ENCODE data around the gene INPP5A.

The INPP5A gene

DNA sequence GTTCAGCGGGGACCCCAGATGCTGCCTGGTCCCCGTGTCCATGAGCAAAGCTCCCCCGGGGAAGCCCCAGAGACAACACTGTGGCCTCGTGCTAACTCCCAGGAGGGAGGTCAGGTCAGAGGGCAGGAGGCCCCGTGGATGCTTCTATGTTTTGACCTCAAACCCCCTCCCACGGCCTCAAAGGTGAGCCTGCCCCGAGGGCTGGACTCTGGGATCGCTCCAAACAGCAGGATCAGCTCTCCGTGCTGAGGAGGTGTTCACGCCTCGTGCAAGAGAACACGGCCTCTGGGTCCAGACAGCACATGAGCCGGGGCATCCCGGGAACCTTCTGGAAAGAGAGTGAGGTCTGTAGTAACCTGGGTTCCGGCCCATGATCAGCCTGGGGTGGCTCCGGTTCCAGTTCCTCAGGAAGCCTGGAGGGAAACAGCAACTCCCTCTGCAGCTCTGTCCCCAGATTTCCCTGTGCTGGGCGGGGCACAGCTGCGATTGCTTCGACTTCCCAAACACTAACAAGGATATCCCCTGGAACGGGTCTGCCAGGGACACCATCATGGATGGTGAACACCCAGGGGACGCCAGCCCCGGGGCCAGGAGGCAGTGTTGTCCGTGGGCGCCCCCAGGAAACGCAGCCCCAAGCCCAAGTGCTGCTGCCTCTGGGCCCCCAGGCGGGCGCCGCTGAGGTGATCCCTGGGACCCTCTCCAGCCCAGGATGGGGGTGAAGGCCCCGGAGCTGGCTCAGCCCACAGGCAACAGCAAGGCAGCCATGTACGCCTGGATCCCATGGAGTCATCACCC, 18.0 kb upstream of the INPP5A start:
- DNase-seq = no peak

DNA sequence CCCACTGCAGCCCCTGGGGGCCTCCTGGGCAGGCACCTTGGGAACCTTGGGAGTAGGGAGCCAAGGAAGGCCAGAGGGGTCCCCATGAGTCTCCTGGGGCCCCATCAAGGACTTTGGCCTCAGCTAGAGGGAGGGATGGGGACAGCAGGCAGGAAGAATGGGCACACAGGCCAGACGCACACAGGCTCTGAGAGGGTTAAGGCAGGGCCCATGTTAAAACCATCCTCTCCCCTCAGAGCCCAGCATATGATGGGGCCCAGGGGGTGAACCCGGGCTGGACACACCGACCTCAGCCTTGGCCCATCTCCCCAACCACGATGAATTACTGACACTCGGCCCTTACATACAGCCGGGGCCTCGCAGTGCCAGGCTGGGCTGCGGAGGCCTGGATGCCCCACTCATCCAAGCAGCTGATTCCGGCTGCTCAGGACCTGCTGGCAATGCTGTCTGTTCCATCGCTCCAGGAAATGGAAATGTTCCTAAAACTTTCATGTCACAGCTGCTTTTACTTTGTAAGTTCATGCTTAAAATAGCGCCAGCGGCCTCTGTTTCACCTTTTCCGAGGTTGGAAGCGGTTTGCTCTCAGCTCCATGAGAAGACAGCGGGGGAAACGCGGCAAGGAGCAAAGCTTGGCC, 17.3 kb upstream of the INPP5A start:
- no peak for DNase-seq

DNA sequence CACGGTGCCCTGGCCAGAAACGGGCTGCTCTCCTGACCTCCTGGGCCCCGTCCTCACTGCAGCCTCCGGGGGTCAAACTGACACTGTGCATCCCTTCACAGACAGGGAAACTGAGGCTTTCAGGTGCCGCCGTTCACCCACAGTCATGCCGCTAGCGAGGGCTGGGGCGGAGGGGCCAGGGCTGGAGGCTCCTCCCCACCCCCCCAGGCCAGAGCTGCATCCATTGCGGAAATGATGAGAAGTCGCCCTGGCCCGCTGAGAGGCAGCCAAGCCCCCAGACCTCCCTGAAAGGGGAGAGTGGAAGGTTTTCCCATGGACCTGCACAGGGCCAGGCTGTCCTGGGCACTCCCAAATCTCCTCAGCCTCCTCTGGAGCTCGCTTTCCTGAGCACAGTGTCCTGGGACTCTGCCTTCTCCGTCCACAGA, 16.5 kb upstream of the INPP5A start:
- no peak for DNase-seq

DNA sequence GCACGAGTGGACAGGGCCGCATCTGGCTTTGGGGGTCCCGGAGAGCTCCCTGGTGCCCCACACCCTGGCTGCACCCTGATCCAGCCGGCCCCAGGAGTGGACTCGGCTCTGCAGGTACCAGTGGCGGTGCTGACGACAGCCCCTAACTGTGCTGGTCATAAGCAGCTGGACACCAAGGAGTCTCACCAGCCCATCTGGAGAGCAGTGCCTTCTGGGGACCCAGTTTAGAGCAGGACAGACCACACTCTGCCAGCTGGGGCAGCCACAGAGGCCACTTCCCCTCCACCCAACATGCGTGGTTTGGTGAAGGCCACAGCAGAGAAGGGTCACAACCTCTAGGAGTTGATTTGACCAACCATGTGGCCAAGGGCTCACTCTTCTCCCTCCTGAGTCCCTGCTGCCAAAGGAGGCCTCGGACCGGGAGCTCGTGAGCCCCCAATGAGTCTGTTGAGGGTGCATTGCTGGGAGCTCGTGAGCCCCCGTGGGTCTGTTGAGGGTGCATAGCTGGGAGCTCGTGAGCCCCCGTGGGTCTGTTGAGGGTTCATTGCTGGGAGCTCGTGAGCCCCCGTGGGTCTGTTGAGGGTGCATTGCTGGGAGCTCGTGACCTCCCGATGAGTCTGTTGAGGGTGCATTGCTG, 16.0 kb upstream of the INPP5A start:
- DNase-seq = no peak

DNA sequence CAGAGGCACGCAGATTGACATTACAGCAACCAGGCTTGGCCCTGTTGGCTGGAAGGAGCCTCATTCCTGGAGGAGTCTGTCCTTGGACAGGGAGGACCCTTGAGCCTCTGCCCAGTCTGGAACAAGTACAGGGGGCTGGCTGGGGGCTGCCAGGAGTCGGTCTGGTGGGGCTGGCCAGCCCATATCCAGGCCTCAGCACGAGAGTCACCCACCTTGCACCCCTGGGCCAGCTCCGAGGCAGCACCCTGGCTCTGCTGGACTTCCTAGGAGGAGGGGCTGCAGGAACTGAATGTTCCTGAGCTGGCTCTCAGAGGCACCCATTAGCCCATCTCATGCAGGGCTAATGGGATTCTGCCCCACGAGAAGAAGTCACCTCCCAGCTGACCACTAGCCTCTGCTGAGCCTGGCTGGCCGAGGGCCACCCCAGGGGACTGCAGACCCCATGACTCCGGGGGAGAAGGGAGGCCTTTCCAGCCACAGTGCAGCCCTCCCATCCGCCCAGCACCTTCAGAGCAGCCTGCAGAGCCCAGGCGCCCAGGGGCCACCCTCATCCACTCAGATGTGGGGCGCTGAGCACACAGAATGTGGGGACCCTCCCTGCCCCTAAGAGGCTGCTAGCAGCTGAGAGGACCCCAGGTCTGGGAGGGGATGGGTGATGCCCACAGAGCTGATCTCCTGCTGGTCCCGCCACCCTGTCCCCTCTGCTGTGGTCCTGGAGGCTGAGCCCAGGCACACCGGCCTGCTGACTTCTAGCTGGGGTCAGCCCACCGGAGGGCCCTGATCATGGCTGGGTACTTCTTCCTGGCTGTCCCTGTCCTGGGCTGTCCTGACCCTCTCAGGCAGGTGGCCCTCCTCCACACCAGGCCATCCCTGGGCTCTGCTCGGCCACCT, 14.8 kb upstream of the INPP5A start:
- no peak for DNase-seq

DNA sequence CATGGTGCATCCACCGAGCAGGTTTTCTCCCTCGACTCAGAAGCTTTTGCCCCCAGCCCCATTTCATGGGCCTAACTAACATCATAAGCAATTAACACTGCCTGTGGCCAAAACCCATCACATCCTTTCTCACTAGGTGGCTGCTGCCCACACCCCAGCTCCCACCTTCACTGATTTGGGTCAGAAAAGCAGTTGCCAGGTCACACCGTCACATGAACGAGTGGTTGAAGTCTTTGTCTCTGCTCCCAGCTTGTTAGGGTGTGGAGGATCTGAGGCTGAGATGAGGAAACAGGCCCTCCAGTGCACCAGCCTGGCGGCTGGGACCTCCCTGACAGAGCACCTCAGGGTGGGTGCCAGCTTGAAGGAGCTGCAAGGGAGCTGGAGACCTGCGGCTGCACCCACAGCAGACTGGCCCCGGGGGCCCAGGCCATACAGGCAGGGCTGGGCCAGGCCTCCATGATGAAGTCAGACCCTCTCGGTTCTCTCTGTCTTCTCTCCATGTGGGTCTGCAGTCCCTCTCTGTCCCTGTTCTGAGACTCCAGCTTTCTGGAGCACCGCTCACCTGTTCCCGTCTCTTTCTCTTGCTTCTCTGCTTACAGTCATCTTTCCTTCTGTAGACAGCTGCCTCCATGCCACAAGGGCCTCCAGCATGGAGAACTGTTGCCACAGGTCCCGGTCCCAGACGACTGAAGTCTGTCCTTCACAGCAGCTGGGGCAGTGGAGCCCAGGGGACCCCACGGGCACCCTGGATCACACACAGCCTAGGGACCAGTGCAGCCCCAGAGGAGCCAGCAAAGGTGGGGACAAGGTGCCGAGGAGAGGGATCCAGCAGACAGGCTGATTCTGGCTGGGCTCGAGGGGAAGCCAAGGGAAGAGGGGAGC, 13.8 kb upstream of the INPP5A start:
- no peak for DNase-seq

DNA sequence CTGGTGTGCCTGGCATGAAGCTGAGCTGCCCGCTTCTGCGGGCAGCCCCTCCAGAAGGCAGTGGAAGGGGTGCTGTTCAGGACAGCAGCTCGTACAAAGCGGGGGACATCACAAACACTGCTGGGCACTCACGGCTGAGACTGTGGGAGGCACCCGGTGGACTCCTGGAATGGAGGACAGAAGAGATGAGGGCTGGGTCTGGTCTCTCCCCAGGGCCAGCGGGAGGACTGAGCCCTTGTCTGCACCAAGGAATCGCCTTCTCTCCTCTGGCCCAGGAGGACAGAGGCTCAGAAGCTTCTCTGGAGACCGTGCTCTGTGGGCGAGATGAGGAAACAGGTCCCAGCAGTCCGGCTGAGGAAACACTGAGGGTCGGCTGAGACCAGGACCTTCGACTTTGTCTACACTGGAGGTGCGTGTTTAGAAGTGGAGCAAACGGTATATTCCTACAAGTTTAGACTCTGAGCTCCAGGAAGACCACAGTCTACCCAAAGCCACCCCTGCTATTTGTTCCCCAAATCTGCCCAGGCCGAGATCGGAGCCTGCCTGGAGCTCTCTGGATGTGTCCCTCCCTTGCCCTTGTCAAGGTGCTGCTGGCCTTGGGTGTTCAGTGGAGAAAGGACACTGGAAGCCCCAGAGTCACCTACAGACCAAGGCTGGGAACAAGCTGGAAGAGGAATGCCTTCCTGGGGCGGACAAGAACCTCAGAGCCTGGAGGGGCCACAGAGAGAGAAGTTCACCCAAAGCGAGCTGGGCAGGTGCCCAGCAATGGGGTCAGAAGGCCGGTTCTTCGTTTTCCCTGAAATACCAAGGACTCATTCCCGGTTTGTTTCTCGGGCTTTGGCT, 12.9 kb upstream of the INPP5A start:
- DNase-seq = no peak

DNA sequence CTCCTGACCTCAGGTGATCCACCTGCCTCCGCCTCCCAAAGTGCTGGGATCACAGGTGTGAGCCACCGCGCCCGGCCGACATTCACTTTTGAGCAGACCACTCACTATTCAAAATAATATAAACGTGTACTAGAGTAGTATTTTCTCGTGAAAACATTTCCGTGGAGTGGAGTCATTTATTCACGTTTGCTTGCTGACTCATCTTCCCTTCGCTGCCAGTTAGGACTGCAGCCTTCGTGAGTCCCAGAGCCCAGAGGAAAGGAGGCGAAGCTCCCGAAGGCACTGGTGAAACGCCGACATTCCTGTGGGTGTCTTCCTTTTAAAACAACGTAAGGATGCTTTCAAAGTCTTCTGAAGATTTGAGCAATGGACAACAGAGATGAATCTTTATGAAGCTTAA, 10.9 kb upstream of the INPP5A start:
- no peak for DNase-seq

DNA sequence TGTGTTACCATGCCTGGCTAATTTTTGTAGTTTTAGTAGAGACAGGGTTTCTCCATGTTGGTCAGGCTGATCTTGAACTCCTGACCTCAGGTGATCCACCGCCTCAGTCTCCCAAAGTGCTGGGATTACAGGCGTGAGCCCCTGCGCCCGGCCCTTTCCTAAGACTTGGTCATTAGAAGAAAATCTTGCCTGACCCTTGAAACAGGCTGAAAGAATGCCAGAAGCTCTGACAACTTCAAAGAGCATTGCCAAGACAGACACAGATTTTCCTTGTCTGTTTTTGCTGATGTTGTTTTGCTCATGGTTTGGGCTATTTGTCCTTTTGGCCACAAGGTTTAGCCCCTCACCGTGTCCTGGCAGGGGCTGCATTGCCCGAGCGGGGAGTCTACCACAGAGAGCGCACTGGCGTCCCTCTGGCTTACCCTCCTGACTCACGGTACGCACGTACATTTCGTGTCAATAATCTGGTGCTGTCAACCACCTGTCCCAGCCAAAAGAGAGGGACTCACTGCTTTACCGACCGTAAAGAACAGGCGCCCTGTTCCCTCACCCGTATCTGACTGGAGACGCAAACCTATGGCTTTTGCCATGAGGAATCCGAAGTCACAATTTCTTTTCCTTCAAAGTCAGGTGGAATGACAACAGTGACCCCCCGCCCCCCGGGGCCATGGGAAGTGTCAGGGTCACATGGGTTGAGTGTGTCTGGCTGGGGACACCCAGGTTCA, 10.1 kb upstream of the INPP5A start:
- no peak for DNase-seq

DNA sequence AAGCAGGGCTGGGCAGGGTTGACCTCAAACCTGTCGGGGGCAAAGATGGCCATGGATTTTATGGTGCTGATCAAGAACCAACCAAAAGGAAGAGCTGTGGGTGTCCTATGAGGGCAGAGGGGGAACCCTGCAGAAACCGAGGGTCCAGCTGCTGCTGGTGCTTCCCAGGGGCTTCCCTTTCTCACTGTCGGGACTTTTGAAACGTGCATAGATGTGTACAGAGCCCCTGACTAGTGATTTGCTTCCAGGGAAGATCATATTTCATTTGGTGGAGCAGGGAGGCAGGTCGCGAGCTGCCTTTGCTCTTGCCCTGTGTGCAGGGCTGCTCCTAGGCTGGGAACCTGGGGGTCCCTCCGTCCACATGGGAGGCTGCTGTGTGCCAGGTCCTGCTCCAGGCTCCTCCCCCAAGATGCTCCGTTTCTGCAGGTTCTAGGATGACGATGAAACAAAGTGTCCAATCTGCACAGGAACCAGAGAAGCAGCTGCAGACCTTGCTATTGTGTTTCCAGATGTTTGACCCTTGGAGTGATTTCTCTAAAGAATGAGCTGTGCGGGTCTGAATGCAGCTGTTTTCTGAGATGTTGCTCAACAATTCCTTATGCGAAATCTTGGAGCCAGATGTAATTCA, 9.4 kb upstream of the INPP5A start:
- no peak for DNase-seq

DNA sequence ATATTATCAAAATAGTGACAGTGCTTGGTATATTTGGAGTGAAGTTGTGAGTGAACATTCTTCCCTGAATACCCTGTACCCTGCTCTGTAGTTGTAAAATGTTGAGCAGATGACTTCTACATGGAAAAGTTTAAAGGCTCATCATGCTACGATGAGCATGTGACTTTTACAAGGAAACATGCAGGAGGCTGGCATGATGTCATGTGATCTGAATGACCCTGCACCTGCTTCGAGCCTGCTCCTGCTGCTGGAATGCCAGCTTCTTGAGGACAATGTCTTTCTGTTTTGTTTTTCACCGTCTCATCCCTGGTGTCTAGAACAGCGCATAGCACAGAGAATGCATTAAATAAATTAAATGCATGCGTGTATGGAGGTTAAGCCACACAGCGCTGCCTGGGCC, 5.4 kb upstream of the INPP5A start:
- DNase-seq = no peak

DNA sequence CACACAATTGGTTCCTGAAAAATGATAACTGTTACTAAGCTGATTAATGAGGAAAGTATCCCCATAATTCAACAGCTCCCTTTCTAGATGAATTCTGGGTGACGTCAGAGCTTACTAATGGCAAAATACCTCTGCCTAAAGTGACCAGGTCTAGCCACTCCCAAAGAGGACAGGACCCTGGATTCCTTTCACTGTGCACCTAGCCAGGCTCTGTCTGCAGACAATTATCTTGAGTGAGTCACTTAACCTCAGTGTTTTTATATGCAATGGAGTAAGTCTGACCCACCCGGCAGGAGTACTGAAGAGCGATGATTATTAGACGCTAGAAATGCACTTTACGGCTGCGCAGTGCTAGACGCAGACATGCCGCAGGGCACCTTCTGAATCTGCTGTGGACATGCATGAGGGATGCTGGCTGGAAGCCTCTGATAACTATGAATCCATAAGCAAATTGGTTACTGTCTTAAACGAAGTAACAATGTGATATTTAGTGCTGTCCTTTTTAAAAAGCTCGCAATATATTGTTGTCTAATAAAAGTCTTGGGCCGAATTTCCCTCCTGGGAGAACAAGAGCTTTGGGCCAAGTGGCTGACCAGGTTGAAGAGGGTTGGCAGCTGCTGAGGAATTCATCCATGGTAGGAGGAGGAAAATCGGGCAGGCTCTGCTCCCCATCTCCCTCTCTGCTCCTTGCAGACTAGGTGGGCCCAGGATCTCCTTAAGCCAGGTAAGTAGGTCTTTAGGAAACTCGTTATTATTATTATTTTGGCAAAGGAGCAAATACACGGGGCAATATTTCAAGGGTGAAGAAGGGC, 4.6 kb upstream of the INPP5A start:
- no peak for DNase-seq

DNA sequence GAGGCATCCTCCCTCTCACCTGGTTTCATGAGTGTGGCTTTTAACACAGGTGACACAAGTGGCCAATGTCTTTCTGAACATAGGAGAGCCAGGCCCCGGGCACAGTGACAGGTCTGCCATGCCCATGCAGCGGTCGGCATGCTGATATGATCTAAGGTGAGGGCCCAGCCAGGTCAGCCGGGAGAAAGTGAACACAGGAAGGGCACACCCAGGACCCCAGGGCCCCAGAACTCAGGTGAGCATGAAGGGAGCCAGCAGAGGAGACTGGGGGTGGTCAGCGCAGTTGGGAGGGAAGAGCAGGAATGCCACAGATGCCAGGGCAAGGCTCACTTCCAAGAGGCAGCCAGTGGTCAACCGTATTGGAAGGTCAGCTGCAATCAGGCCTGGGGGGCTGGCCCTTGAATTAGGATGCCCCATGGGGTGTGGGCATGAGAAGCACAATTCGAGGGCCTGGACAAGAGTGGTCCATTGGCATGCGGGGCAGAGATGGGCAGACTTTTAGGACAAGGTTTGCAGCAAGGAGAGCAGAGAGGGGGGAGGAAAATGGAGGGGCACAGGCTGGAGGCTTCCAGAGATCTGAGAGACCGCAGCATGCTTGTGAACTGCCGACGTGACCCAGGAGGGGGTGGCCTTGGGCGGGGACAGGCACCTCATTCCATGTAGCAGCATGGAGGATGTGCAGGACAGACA, 3.9 kb upstream of the INPP5A start:
- DNase-seq = no peak

DNA sequence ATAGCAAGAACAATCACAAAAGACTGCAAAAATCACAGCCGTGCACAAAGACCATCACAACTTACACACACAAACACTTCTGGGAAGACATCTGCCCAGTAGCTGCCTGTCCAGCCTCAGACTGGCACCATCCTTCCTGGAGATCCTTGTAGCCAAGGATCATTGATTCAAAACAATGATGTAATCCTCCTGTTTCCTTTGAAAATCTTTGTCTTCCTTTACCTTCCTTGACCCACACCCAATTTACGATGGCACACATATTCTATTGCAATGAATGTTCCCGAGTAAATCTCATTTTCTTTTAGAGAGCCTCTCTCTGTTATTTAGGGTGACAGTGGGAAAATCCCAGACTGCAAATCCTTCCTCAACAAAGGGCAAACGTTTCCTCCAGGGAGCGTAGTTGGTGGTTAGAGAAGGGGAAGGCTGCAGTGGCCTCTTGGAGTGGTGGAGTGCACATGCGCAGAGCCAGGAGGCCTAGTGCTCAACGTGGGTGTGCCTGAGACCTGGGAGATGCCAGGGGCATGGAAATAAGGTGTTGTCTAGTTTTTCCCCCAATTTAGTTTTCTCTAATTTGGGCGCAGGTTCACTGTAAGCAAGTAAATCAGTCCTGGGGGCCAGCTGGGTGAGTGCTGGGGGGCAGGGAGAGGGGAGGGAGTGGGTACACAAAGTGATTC, 3.1 kb upstream of the INPP5A start:
- DNase-seq = no peak

DNA sequence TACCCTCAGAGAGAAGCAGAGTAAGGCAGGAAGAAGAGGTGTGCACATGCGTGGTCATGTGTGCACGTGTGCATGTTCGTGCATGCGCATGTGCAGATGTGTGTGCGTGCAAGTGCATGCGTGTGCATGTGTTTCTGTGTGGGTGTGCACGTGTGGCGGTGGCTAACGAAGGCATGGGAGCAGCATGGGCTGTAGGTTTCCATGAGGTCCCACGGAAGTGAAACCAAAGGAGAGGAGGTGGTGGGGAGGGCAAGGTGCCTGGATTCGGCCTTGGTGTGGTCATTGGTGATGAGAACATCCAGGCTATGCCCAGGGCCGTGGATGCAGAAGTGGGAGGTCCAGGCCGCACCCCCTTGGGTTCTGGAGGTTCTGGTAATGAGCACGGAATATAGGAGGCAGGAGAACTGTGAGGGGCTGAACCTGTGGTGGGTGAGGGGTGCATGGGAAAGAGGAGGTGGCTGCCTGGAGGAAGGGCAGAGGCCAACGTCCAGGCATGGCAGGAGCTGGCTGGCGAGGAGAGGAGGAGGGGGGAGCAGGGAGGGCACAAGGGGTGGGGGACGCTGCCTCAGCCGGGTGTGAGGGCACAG, 2.4 kb upstream of the INPP5A start:
- no peak for DNase-seq

DNA sequence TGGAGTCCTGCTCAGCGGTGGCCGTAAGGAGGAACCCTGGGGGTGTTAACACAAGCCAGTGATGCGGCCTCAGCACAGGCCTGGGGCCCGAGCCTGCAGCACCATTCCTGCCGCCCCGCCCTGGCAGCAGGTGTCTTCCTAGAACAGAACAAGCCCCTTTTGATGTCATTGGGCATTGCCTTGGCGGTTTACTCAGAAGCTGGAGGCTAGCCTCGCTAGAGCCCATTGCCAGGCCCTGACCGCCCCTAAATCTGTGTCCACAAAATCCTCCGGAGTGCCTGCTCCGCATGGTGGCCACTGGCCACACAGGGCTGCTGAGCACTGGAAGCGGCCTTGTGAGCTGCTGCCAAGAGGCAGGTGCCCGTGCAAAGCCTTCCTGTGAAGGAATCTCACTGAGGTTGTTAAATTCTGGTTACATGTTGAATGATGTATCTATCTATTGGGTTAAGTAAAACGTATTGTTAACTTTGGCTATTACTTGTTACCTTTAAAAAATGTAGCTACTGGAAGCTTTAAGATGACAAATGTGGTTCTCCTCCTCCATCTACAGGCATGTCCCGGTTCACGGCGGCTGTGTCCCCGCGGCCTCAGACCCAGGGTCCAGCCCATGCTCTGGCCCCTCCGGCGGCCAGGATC, 1.2 kb upstream of the INPP5A start:
- DNase-seq = no peak

Data from activated gamma-delta T cell (primary cell).